GM19395 (cell line): Measurements from ENCODE around the gene VSTM2B.

Experiments used
- ATAC-seq: cut with Tn5 transposase; IDR thresholded peaks from one replicate; pipeline ENCODE4 v1.9.1; 2021; ENCODE audit warnings: mild to moderate bottlenecking, moderate library complexity; ENCODE audit not compliant: unreplicated experiment

Gene VSTM2B

DNA sequence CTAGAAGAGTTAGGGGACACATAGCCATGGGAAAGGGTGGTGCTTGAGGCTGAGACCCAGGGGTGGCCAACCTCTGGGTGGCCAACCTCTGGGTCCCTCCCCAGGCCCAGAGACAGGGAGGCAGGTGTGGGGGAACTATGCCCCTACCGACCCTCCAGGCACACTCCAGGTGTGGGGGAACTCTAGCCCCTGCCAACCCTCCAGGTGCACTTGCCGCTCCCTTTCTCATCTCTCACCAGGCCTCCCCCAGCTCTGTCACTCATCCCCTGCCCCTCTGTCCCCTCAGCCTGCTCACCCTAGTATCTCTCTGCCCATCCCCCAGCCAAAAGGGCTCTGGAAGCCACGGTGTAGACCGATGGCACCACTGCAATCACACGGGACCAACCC, 10.6 kb upstream of the VSTM2B start:
- no peak for ATAC-seq

DNA sequence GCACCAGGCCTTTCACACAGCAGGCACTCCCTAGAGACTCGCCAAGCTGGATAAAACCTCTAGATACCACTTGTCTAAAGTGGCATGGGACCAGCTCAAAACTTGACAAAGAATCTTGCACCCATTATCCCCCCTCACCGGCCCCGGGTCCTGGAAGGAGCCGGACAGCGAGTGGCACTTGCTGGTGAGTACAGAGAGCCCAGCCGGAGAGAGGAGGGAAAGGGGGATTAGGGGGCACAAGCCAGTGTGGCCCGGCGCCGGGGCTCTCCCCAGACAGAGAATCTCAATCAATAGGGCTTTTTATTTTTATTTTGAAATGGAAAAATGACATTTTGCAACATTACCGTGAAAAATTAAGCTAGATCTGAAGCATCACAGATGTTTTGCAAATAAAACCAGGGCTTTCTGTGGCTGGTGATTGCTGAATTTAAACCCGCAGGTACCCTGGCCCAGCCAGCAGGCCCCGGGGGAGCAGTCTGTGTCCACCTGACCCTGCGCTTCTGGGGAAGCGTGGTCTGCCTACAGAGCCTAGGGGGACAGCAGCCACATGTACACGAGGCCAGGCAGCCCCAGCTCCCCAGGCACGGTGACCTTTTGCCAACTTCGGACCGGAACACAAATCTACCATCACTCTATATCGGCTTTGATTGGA, 10.0 kb upstream of the VSTM2B start:
- ATAC-seq, result no peak

DNA sequence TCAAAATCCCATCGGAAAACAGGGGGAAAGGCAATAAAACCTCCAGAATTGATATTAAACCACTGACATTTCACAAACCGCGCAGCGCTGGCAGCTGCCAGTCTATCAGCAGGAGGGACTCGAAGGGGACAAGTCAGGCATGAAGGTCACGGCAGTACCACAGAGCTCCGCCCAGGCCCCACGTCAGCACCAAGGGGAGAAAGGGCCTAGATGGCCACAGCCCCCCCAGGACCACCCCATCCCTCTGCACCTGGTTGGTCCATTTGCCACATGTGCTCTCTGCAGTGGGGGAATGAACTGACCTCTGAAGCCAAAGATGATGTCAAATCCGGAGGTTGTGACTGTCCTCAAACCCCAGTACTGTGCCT, 9.5 kb upstream of the VSTM2B start:
- no peak for ATAC-seq

DNA sequence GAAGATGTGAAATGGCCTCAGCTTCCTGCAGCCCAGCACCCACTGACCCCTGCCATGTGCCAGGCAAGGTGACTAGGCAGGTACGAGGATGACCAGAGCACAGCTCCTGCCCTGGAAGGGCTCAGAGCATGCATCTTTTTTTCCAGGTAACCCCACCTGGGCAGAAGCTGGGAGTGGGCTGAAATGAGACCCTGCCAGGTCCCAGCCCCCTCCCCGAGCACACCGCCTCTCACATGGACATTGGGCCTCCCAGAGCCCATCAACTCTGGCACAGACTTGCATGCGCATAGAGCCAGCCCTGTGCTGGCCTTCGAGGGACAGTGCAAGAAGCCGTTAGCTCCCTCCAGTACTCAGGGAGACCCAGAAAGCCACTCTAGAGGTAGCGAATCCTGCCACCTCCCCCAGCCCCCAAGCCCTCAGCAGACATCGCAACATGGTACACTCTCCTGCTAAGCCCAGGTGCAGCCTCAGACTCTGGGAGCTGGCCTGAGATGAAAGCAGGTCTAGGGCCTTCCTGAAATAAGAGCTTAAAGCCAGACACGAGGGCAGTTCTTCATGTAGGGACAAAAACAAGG, 8.9 kb upstream of the VSTM2B start:
- ATAC-seq, result no peak

DNA sequence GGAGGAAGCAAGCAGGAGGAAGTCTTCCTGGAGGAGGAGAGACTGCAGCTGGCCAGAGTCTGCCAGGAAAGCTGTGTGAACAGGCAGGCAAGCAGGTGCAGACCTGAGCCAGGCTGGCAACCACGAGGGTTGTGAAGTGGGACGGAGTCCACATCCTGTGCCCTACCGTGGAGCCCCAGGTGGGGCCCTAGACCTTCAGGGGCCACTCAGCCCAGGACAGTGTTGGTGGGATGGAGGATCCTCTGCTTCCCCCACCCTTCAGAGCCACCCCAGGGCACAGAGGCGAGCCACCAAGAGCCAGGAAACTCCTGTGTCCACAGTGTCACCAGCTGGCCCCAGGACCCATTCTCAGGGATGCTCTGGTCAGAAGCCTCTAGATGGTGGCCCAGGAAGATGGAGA, 8.4 kb upstream of the VSTM2B start:
- ATAC-seq, result no peak

DNA sequence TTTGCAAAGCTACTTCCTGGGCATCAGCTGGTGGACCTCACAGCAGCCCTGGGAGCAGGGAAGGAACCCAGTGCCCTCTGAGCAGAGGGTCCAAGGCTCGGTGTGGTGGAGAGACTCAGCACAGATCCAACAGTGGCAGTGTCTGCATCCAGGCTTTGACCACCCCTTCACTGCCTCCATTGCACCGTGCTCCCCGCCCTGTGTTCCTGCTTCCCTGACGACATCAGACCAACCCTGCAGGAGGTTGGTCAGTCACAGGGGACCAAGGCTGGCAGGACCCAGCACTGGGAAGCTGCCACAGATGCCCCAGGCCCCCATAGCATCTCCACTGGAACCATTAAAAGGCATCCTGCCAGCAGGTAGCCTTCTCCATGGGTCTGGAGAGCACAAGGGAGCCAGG, 7.8 kb upstream of the VSTM2B start:
- no peak for ATAC-seq

DNA sequence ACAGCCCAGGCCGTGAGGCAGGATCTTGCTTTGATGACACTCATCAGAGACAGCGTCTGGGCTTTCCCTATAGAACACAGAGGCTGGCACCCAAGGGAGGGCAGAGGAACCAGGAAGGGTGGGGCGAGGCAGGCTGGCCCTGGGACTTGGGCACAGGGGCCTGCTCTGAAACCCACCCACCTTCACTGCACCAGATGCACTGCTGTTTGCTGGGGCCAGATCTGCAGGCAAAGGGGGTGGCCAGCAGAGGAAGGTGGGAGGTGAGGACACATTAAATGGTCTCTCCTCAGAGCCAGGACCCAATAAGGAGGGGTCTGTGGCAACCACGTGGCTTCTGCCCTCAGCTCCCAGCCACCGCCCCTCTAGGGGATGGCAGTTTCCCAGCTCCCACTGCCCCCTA, 6.6 kb upstream of the VSTM2B start:
- ATAC-seq, result no peak

DNA sequence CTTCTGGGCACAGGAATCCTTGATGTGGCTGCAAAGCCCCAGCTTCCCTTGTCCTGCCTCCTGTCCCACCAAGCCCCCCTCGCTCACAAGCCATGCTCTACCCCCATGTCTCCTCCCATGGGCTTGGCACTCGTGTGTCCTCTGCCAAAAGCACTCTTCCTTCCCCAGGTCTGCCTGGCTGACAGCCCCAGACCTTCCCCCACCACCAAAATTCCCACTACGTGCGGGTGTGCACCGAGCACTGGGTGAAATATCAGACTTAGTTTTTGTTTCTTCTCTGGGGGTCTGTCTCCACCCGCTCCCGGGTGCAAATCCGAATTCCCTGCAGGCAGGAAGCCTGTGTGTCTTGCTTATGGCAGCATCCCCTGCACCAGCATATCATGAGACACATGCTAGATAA, 5.9 kb upstream of the VSTM2B start:
- no peak for ATAC-seq

DNA sequence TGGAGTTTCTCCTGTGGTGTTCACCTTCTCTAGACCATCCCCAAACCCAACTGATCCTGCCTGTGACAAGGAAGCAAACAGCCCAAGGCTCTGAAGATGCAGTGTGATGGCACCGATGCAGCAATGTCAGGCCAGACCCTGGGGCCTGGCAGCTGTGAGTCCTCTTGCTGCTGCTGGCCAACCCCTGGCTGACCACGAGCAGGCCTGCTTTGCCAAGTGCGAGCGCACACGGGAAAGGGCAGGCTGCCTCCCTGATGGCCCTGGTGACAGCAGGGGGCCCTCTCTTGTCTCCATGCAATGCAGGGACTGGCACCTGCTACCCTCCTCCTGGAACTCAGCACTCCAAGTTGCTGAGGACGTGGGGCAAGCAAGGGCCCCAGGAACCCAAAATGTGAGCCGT, 5.4 kb upstream of the VSTM2B start:
- no peak for ATAC-seq

DNA sequence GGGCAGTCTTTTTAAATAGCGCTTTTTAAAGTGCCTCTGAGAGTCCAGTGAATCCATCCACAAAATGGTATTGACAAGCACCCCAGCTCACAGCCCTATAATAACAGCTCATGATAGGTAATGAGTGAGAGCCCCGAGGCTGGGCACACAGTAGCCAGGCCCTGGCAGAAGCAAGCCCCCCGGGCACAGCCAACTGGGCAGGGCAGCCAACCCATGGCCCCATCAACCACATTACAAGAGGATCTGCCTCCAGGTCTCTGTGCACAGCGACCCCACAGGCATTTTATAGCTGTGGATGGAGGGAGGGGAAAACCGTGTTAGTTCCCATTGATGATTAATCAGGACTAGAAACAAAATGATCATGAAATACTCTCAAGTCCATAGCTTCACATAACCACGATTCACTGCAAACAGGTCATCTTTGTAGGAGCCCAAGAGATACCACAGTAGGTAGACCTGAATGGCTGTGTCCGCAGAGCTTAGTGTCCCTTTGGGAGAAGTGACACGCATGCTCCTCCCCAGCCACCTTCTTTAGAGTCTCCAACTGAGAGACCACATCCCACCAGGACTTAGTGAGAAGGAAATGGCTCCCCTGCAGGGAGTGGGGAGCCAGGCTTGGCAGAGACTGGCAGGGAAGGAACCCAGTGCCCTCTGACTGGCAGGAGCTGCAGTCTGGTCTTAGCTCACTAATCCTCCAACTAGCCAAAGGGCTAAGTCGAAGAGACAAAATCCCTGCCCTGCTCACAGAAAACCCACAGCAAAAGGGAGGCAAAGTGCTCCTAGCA, 4.3 kb upstream of the VSTM2B start:
- ATAC-seq, result no peak

DNA sequence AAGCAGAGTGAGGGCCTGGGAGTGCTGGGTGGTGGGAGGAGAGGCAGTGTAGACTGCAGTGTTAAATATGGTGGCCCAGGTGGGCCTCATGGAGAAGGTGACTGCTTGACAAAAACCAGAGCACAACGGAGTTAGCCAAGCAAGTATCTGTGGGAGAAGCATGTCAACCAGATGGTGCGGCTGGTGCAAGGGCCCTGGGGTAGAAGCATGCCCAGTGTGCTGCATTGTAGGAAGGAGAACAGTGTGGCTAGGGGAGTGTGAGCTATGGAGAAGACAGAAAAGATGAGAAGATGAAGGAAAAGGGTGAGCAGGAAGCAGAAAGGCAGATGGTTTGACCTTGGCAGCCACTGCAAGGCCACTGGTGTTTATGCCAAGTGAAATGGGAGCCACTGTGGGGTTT, 2.2 kb upstream of the VSTM2B start:
- ATAC-seq, result no peak

DNA sequence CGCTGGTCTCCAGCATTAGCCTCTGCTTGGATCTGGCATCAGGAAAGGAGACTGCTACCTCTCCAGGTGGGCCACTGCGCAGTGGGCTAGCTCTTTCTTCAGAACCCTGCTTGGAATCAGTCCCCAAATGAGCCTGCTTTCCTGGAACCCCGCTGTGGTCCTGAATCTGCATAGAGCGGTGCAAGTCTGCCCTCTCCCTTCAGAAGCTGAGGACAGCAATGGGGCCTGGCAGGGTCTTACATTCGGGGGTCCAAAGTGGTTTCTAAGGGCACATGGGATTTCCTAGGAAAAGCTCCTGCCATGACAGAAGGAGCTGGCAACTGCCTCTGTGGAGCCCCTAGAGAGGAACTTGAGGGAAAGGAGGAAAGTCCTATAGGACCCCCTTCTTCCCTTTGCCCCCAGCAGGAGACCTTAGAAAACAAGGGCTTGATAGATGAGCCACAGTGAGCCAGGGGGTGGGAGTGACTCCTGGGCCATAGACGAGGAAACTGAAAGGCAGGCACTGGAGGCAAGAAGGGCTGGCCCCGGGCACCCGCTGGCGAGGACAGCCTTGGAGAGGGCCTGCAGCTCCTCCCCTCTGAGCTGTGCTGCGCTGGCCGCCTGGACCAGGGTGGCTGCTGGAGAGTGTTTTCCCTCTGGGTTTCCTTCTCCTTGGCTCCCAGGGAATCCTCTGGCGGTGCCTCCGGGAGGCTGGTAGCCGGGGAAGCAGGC, 1.4 kb upstream of the VSTM2B start:
- ATAC-seq, result no peak

DNA sequence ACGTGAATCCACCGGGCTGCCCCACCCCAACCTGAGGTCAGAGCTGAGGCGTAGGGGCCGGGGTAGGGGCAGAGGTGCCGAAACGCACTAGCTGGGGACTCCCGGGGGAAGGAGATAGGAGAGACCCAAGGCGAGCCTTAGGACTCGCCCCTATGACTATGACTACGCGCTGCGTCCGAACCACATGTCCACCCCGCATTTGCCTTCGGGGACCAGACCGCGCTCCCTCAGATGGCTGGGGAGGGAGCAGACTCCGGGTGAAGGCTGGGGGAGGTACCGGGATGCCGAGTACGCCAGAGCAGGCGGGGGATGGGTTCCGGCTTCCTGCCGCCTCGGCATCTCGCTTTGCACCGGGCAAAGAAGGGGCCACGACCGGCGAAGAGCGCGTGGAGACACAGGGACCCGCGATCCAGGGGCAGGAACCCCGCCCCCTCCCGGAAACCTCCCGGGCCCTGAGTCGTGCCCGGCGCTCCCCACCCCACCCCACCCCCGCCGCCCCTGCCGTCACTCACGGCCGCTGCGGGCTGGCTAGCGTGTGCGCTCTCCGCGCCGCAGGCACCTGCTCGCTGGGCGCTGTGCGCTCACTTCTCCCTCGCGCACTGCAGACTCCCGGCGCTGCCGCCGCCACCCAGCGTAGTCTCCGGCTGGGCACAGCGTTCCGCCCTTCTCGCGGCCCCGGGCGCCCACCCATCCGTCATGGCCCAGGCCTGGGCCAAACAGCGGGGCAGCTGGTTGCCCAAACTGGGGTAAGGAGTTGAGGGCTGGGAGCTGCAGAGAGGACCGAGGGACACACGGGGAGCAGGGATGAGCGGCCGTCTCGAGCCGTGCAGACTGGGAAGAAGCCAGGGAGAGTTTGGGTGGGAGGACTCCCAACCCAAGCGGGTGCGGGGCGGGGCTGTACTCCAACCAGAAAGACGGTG, 622 bp upstream of the VSTM2B start:
- ATAC-seq, result no peak

DNA sequence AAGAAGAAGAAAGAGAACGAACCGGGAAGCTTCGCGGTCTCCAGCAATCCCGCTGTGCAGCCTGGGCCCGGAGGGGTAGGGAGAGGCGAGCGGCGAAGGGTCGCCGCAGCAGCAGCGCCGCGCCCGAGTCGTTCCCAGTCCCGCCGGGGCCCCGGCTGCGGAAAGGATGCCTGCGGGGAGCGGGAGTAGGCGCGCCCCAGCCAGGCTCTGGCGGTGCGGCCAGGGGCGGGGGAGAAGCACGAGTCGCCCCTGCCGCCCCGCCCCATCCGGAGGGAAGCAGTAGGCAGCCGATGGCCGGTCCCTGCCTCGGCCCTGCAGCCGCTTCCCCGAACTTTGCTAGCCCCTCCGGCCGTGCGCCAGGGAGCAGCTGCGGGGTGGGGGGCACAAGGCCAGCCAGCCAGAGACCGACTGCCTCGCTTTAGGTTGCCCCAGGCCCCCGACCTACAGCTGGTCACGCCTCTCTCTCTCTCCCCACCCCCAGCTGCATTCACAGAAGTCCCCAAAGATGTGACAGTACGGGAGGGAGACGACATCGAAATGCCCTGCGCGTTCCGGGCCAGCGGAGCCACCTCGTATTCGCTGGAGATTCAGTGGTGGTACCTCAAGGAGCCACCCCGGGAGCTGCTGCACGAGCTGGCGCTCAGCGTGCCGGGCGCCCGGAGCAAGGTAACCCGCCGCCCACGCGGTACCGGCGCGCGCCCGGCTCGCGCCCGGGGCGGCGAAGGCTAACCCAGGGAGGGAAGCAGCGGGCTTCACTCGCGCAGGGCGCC, 1.1 kb downstream of the VSTM2B start:
- ATAC-seq, result no peak

DNA sequence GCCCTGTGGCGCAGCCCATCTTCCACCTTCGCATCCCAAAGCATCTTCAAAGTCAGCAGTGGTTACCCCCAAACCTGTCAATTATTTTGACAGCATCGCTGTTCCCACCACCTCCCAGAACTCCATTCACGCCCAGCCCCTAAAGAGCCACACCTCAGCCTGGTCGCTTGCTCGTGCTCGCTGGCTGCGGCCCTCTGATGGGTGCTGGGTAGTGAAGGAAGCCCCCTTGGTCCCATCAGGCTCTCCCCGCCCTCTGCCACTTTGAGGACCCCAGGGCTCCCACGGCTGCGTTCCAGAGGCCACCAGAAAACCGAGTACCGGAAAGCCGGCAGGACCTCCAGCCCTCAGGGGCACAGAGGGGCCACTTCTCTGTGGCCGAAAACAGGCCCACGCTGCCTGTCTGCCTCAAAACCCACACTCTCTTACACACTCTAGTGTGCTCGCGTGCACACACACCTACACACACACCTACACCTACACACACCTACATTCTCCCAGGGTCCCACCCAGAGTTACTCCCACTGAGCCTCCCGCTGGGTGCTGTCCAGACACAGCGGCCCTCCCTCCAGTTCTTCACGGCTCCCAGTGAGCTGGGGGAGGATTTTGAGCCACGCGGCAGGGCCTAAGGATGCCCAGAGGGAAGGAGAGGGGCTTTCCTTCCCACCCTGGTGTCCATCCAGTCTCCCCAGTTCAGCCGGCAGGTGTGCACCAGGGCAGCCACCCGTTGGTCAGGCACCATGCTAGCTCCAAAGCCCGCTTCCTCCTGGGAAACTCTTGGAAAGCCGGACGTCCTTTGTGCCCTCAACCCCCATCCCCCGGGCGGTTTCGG, 1.9 kb downstream of the VSTM2B start:
- ATAC-seq, result no peak

DNA sequence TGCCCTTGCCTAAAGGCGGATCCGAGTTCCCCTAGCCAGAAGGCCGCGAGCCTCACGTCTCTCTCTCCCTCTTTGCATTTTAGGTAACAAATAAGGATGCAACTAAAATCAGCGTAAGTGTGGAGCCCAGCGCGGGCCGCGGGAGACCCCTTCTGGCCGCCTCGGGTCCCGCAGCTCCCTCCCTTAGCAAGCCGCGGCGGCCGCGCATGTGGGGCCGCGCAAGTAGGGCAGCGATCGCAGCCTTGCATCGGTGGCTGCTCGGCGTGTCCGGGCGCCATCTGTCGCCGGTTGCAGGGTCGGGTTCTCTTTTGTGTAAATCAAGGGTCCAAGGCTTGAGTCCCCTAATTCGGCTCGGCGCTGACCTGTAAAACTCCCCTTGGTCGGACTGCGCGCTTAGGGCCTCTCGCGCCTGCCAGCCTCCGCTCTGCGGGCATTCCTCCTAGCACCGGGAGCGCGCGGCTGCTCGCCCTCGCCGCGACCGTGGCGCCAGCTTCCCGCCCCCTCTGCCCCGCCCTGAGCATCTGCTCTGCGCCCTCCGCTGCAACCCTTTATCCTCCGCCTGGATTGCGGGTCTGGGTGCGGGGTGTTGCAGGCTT, 2.7 kb downstream of the VSTM2B start:
- ATAC-seq, result peak; percentile 83

DNA sequence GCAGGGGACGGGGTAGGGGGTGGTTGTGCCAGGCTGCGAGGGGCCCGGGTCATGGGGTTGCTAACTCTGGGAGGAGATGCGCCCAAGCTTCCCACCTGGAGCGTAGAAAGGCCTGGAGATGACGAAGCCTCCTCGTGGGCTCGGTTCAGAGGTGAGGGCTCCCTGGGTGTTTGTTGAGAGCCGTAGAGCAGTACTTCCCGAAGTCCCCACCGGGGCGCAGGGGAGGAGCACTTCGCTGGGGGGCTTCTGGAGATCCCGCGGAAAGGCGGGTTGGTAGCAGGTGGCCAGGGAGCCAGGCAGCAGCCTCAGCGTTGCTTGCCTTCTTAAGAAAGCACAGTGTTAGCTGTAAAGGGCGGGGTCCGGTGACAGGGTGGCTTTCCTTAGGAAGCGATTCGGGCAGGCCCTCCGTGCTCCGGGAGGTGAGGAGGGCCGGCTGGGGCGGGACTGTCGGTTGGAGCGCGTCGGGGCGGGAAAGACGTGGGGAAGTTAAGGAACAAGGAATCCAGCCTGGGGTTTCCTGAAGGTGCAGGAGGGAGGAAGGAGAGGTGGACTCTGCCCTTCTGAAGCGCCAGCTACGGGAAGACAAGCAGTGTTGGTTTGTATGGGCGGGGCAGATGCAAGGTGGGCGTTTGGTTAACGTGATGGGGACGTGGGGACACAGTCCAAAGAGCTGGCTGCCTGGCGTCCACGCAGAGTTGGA, 3.3 kb downstream of the VSTM2B start:
- ATAC-seq, result no peak
